HepG2 (cell line): ENCODE results near the gene PIM3. TPM values are rescaled to one million over a fixed set of nuclear protein-coding genes. Genes with fewer than 3 reads are reported as not detected.

ENCODE experiments used
- PAWR ChIP-seq: sonication (generic); formaldehyde crosslinking; IDR thresholded peaks from 2 replicates; pipeline ENCODE4 v1.4.0; 2020; ENCODE audit warnings: missing genetic modification reagents, mild to moderate bottlenecking, borderline replicate concordance
- POLR2G ChIP-seq: fragments of 200-400 bp; formaldehyde crosslinking; IDR thresholded peaks from 2 replicates; pipeline ENCODE4 v1.6.1; 2018; ENCODE audit warnings: mild to moderate bottlenecking, low read depth, low read length, moderate library complexity
- YEATS2 ChIP-seq: sonication (generic); formaldehyde crosslinking; IDR thresholded peaks from 2 replicates; pipeline ENCODE4 v1.4.0; 2020; ENCODE audit warnings: missing genetic modification reagents, borderline replicate concordance
- ZNF616 ChIP-seq: sonication (generic); formaldehyde crosslinking; IDR thresholded peaks from 2 replicates; pipeline ENCODE4 v1.5.0; 2020; ENCODE audit warnings: low read depth, mild to moderate bottlenecking, missing genetic modification reagents
- ZNF768 ChIP-seq: sonication (generic); formaldehyde crosslinking; IDR thresholded peaks from 2 replicates; pipeline ENCODE4 v1.4.0; 2020; ENCODE audit warnings: missing genetic modification reagents
- polyA plus RNA-seq, 8 experiments: library from polyadenylated mRNA; depleted of rRNA in 3 of 8; stranded (reverse) in 7 of 8; unstranded in 1 of 8; fragments of >200 nt; fragmentation: Illumina TruSeq in 4 of 8; extraction: Trizol in 4 of 8; gene quantifications; 2 replicates each; pipeline versions ENCODE4 v1.2.1 to v1.2.3, GENCODE V29; 2011 to 2016; ENCODE audit warnings: low read depth in 4 of 8, missing spikeins in 1 of 8, mixed read lengths in 1 of 8; ENCODE audit not compliant: insufficient read depth in 1 of 8
- total RNA-seq, 5 experiments: library from RNA; depleted of rRNA; stranded (reverse); fragments of >200 nt; fragmentation: Illumina TruSeq; extraction: Trizol; gene quantifications; 2 replicates each; pipeline ENCODE4 v1.2.3, GENCODE V29; 2016; ENCODE audit warnings: low read depth in 1 of 5
- TF ChIP-seq, protein P1 (sequence below): sonication (generic); formaldehyde crosslinking; IDR thresholded peaks from 2 replicates; pipeline ENCODE4 v1.8.1; 2022; ENCODE audit warnings: low read depth, mild to moderate bottlenecking, missing genetic modification reagents
- TF ChIP-seq, protein P2 (sequence below): sonication (generic); formaldehyde crosslinking; IDR thresholded peaks from 2 replicates; pipeline ENCODE4 v1.4.0; 2020; ENCODE audit warnings: missing genetic modification reagents
- TF ChIP-seq, protein P3 (sequence below): sonication (generic); formaldehyde crosslinking; IDR thresholded peaks from 2 replicates; pipeline ENCODE4 v1.4.0; 2020; ENCODE audit warnings: mild to moderate bottlenecking, missing genetic modification reagents, borderline replicate concordance
- TF ChIP-seq, protein P4 (sequence below): sonication (generic); formaldehyde crosslinking; IDR thresholded peaks from 2 replicates; pipeline ENCODE4 v1.5.1; 2020; ENCODE audit warnings: mild to moderate bottlenecking, missing genetic modification reagents, moderate library complexity
- TF ChIP-seq, protein P5 (sequence below): sonication (generic); formaldehyde crosslinking; IDR thresholded peaks from 2 replicates; pipeline ENCODE4 v1.4.0; 2020; ENCODE audit warnings: missing genetic modification reagents, borderline replicate concordance

Gene PIM3
- total and polyA plus RNA-seq, 2 of the 13 experiments (the other 11 are each of a cell fraction or from before 2014, with no cell fraction given): 21.6 to 31.2 TPM

DNA sequence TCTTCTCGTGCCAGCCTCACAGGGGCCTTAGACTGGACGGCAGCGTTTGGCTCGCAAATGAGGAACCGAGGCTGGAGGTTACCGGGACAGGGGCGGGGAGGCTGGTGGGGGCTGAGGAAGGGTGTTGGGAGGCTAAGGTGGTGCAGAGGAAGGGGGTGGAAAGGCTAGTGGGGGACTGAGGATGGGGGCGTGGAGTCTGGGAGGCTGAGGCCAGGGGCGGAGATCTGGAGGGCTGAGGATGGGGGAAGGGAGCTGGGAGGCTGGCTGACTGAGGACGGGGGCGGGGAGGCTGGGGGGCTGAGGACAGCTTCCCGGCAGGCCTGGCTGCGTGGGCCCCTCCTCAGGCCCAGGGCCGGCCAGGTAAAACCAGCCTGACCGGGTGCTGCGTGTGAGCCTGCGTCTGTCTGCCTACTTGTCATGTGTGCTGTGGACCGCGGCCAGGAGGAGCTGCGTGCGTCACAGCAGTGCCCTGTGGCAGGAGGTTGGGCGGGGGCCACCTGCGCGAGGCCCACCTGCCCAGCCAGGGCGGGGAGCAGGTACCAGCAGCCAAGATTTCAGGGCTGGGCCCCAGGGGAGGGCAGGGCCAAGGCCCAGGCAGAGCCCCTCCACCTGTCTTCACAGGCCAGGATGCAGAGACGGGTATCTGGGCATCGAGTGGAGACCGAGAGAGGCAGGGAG lies 9.4 kb upstream of the PIM3 start (continued):
- TF ChIP-seq, protein P1, sequence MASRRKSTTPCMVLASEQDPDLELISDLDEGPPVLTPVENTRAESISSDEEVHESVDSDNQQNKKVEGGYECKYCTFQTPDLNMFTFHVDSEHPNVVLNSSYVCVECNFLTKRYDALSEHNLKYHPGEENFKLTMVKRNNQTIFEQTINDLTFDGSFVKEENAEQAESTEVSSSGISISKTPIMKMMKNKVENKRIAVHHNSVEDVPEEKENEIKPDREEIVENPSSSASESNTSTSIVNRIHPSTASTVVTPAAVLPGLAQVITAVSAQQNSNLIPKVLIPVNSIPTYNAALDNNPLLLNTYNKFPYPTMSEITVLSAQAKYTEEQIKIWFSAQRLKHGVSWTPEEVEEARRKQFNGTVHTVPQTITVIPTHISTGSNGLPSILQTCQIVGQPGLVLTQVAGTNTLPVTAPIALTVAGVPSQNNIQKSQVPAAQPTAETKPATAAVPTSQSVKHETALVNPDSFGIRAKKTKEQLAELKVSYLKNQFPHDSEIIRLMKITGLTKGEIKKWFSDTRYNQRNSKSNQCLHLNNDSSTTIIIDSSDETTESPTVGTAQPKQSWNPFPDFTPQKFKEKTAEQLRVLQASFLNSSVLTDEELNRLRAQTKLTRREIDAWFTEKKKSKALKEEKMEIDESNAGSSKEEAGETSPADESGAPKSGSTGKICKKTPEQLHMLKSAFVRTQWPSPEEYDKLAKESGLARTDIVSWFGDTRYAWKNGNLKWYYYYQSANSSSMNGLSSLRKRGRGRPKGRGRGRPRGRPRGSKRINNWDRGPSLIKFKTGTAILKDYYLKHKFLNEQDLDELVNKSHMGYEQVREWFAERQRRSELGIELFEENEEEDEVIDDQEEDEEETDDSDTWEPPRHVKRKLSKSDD: no peak
- TF ChIP-seq, protein P2, sequence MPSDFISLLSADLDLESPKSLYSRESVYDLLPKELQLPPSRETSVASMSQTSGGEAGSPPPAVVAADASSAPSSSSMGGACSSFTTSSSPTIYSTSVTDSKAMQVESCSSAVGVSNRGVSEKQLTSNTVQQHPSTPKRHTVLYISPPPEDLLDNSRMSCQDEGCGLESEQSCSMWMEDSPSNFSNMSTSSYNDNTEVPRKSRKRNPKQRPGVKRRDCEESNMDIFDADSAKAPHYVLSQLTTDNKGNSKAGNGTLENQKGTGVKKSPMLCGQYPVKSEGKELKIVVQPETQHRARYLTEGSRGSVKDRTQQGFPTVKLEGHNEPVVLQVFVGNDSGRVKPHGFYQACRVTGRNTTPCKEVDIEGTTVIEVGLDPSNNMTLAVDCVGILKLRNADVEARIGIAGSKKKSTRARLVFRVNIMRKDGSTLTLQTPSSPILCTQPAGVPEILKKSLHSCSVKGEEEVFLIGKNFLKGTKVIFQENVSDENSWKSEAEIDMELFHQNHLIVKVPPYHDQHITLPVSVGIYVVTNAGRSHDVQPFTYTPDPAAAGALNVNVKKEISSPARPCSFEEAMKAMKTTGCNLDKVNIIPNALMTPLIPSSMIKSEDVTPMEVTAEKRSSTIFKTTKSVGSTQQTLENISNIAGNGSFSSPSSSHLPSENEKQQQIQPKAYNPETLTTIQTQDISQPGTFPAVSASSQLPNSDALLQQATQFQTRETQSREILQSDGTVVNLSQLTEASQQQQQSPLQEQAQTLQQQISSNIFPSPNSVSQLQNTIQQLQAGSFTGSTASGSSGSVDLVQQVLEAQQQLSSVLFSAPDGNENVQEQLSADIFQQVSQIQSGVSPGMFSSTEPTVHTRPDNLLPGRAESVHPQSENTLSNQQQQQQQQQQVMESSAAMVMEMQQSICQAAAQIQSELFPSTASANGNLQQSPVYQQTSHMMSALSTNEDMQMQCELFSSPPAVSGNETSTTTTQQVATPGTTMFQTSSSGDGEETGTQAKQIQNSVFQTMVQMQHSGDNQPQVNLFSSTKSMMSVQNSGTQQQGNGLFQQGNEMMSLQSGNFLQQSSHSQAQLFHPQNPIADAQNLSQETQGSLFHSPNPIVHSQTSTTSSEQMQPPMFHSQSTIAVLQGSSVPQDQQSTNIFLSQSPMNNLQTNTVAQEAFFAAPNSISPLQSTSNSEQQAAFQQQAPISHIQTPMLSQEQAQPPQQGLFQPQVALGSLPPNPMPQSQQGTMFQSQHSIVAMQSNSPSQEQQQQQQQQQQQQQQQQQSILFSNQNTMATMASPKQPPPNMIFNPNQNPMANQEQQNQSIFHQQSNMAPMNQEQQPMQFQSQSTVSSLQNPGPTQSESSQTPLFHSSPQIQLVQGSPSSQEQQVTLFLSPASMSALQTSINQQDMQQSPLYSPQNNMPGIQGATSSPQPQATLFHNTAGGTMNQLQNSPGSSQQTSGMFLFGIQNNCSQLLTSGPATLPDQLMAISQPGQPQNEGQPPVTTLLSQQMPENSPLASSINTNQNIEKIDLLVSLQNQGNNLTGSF (CRISPR knock-in tag): no peak
- TF ChIP-seq ZNF768 (peak; percentile 47; the same call in 1 of the 2 replicates), ZNF616 (CRISPR knock-in tag) (peak; percentile 60; the same call in 1 of the 2 replicates), YEATS2 (CRISPR knock-in tag) (0 out of 2 replicates have a peak, but pooled peaks have one; percentile 36), PAWR (CRISPR knock-in tag) (no peak), POLR2G (0 out of 2 replicates have a peak, but pooled peaks have one; percentile 29)
- TF ChIP-seq, protein P3, sequence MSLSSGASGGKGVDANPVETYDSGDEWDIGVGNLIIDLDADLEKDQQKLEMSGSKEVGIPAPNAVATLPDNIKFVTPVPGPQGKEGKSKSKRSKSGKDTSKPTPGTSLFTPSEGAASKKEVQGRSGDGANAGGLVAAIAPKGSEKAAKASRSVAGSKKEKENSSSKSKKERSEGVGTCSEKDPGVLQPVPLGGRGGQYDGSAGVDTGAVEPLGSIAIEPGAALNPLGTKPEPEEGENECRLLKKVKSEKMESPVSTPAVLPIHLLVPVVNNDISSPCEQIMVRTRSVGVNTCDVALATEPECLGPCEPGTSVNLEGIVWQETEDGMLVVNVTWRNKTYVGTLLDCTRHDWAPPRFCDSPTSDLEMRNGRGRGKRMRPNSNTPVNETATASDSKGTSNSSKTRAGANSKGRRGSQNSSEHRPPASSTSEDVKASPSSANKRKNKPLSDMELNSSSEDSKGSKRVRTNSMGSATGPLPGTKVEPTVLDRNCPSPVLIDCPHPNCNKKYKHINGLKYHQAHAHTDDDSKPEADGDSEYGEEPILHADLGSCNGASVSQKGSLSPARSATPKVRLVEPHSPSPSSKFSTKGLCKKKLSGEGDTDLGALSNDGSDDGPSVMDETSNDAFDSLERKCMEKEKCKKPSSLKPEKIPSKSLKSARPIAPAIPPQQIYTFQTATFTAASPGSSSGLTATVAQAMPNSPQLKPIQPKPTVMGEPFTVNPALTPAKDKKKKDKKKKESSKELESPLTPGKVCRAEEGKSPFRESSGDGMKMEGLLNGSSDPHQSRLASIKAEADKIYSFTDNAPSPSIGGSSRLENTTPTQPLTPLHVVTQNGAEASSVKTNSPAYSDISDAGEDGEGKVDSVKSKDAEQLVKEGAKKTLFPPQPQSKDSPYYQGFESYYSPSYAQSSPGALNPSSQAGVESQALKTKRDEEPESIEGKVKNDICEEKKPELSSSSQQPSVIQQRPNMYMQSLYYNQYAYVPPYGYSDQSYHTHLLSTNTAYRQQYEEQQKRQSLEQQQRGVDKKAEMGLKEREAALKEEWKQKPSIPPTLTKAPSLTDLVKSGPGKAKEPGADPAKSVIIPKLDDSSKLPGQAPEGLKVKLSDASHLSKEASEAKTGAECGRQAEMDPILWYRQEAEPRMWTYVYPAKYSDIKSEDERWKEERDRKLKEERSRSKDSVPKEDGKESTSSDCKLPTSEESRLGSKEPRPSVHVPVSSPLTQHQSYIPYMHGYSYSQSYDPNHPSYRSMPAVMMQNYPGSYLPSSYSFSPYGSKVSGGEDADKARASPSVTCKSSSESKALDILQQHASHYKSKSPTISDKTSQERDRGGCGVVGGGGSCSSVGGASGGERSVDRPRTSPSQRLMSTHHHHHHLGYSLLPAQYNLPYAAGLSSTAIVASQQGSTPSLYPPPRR (CRISPR knock-in tag): no peak
- TF ChIP-seq, protein P4, sequence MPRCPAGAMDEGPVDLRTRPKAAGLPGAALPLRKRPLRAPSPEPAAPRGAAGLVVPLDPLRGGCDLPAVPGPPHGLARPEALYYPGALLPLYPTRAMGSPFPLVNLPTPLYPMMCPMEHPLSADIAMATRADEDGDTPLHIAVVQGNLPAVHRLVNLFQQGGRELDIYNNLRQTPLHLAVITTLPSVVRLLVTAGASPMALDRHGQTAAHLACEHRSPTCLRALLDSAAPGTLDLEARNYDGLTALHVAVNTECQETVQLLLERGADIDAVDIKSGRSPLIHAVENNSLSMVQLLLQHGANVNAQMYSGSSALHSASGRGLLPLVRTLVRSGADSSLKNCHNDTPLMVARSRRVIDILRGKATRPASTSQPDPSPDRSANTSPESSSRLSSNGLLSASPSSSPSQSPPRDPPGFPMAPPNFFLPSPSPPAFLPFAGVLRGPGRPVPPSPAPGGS (CRISPR knock-in tag): no peak
- TF ChIP-seq, protein P5, sequence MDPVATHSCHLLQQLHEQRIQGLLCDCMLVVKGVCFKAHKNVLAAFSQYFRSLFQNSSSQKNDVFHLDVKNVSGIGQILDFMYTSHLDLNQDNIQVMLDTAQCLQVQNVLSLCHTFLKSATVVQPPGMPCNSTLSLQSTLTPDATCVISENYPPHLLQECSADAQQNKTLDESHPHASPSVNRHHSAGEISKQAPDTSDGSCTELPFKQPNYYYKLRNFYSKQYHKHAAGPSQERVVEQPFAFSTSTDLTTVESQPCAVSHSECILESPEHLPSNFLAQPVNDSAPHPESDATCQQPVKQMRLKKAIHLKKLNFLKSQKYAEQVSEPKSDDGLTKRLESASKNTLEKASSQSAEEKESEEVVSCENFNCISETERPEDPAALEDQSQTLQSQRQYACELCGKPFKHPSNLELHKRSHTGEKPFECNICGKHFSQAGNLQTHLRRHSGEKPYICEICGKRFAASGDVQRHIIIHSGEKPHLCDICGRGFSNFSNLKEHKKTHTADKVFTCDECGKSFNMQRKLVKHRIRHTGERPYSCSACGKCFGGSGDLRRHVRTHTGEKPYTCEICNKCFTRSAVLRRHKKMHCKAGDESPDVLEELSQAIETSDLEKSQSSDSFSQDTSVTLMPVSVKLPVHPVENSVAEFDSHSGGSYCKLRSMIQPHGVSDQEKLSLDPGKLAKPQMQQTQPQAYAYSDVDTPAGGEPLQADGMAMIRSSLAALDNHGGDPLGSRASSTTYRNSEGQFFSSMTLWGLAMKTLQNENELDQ (CRISPR knock-in tag): no peak
